Upper lobe of right lung (tissue), 1 donor: ENCODE measurements around the gene XPO1. TPM values are rescaled to one million over a fixed set of nuclear protein-coding genes. Genes with fewer than 3 reads are reported as not detected.

Source experiments
- ATAC-seq: fragments of 200-7000 bp; cut with Tn5 transposase; one replicate; pipeline ENCODE4 v1.9.1; 2020; ENCODE audit warnings: mild to moderate bottlenecking, moderate library complexity
- DNase-seq: peaks from one replicate; pipeline ENCODE4 v3.0.0-alpha.2; 2020
- H3K27ac ChIP-seq: fragments of 200-600 bp; one replicate; pipeline ENCODE4 v1.8.0; 2022
- H3K27me3 ChIP-seq: fragments of 200-600 bp; one replicate; pipeline ENCODE4 v1.8.0; 2022; ENCODE audit warnings: mild to moderate bottlenecking
- H3K36me3 ChIP-seq: fragments of 200-600 bp; one replicate; pipeline ENCODE4 v1.8.0; 2022
- H3K4me1 ChIP-seq: fragments of 200-600 bp; one replicate; pipeline ENCODE4 v1.8.0; 2022
- H3K4me3 ChIP-seq: fragments of 200-600 bp; one replicate; pipeline ENCODE4 v1.8.0; 2022; ENCODE audit warnings: mild to moderate bottlenecking
- H3K9me3 ChIP-seq: fragments of 200-600 bp; one replicate; pipeline ENCODE4 v1.8.0; 2022
- CTCF ChIP-seq: fragments of 200-600 bp; IDR thresholded peaks from one replicate; pipeline ENCODE4 v1.8.0; 2022; ENCODE audit warnings: antibody characterized with exemption
- intact Hi-C: fragments of 100-400 bp; cut with DNase I; formaldehyde crosslinking; loops from one replicate; pipeline ENCODE4 v1.11.0; 2022
- total RNA-seq: library from RNA; stranded (reverse); fragmentation: NEBNext Ultra II Directional; extraction: Animal tissue kit (Norgen Biotek cat#: 25700); gene quantifications from one replicate; pipeline ENCODE4 v1.2.1, GENCODE V29; 2021
- donor health status: DM: no; HTN: yes; CAD: no; lungs with severe emphysema.

Gene XPO1
- total RNA-seq, 1 donor from 2014 or later: 98.9 TPM

- ATAC-seq: no peak
- Histone ChIP-seq H3K9me3 (no peaks in the 10 kb centered on the region), H3K4me1 (peaks cover 18% of the 10 kb centered on the region), H3K36me3 (no peaks in the 10 kb centered on the region), H3K27ac (peak overlapping the region; percentile 97), H3K27me3 (no peaks in the 10 kb centered on the region), H3K4me3 (peak overlapping the region; percentile 83)
- no peak for TF ChIP-seq CTCF
- DNase-seq: peak; percentile 81
- intact Hi-C loops: no loop called here
Measured at GRCh38 chr2:61537277-61537949, 743 bp downstream of the XPO1 start.

GRCh38 chr2:61536572-61537276 is 1.4 kb downstream of the XPO1 start:
- Histone ChIP-seq H3K4me3 (peak overlapping the region; percentile 83), H3K27me3 (no peaks in the 10 kb centered on the region), H3K9me3 (no peaks in the 10 kb centered on the region), H3K27ac (peak overlapping the region; percentile 97), H3K4me1 (peaks cover 18% of the 10 kb centered on the region), H3K36me3 (peaks cover 1% of the 10 kb centered on the region)
- peak; percentile 71 for ATAC-seq
- no peak for TF ChIP-seq CTCF
- intact Hi-C loops: no loop called here
- DNase-seq: peak; percentile 90

DNA sequence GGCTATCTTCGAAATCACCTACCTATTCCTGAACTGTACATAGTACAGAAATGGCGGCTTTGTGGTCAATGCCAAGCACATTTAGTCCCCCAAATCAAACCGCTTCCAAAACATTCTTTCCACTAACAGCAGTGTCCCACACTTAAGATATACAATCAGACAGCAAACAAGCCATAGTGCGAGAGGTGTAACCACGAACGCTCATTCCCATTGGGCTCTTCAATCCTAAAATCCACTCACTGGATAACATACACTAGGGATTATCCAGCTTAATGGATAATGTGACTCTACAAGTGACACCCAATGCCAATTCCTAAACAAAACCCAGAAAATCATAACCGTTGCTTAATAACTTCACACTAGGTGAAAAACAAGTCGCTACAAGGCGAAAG is 2.0 kb downstream of the XPO1 start:
- peaks cover 18% of the 10 kb centered on the region for H3K4me1 ChIP-seq
- no peak for DNase-seq
- H3K4me3 ChIP-seq: peak overlapping the region; percentile 83
- ATAC-seq: no peak
- H3K27me3 ChIP-seq: no peaks in the 10 kb centered on the region
- peaks cover 6% of the 10 kb centered on the region for H3K36me3 ChIP-seq
- H3K27ac ChIP-seq: peak overlapping the region; percentile 97
- no peaks in the 10 kb centered on the region for H3K9me3 ChIP-seq
- intact Hi-C loops: no loop called here
- TF ChIP-seq CTCF: no peak

DNA sequence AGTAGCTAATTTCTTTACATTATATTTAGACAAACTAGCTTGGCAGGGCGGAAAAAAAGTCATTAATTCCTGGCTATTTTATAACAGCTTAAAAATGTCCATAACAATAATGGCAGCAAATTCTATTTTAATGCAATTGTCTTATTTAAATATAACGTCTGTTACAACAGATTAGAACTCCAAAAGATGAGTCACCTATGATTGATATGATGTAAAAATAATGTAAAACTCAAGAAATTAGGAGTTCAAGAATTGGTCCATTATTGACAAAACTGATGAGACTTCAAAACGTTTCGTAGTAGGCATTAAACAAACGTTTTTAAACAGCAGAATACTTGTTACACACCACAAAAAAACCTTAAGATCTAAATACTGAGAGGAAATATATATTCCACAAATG is 2.7 kb downstream of the XPO1 start:
- DNase-seq (no peak), ATAC-seq (no peak)
- H3K4me1 ChIP-seq: peaks cover 24% of the 10 kb centered on the region
- no peak for TF ChIP-seq CTCF
- intact Hi-C loops: no loop called here
- H3K4me3 ChIP-seq: peak overlapping the region; percentile 83
- H3K27ac ChIP-seq: peak overlapping the region; percentile 97
- H3K36me3 ChIP-seq: peaks cover 10% of the 10 kb centered on the region
- no peaks in the 10 kb centered on the region for H3K27me3 ChIP-seq
- no peaks in the 10 kb centered on the region for H3K9me3 ChIP-seq

- intact Hi-C loops: no loop called here
- Histone ChIP-seq H3K27me3 (no peaks in the 10 kb centered on the region), H3K4me1 (peaks cover 29% of the 10 kb centered on the region), H3K27ac (no peak overlapping the region), H3K9me3 (no peaks in the 10 kb centered on the region), H3K4me3 (peak overlapping the region; percentile 83), H3K36me3 (peaks cover 12% of the 10 kb centered on the region)
- ATAC-seq (no peak), DNase-seq (no peak)
- no peak for TF ChIP-seq CTCF
Measured at GRCh38 chr2:61534926-61535325, 3.2 kb downstream of the XPO1 start.
